Naive thymus-derived CD4-positive, alpha-beta T cell (primary cell): ENCODE data around the gene PRMT9. TPM values are rescaled to one million over a fixed set of nuclear protein-coding genes. Genes with fewer than 3 reads are reported as not detected.

ENCODE experiments used
- ATAC-seq: fragments of 150-1000 bp; cut with Tn5 transposase; 2 replicates; pipeline ENCODE4 v1.10.0; 2021; ENCODE audit warnings: mild to moderate bottlenecking, moderate library complexity
- CTCF ChIA-PET: fragments of 350-600 bp; sonication (Branson Sonifier 250); formaldehyde crosslinking; loops from one replicate; lab custom pipeline; 2021; ENCODE audit warnings: antibody characterized with exemption; lab: Charles Lee
- POLR2A ChIA-PET: fragments of 350-600 bp; sonication (Branson Sonifier 250); formaldehyde crosslinking; loops from one replicate; lab custom pipeline; 2021; ENCODE audit warnings: antibody characterized with exemption, inconsistent platforms; lab: Charles Lee
- DNase-seq, 9 donors: peaks; one replicate each; pipeline versions ENCODE4 v3.0.0 to v3.0.0-alpha.2; 2020 to 2022; ENCODE audit warnings: mixed read lengths in 1 of 9
- H3K27ac ChIP-seq: one replicate; pipeline ENCODE4 v1.7.0; 2013; ENCODE audit warnings: mild to moderate bottlenecking, low read depth, low read length, moderate library complexity
- H3K27me3 ChIP-seq, 2 donors: one replicate each; pipeline ENCODE4 v1.7.0; 2013; ENCODE audit warnings: low read length in 2 of 2, mild to moderate bottlenecking in 2 of 2, moderate library complexity in 2 of 2; ENCODE audit not compliant: control insufficient read depth in 2 of 2, insufficient read depth in 2 of 2
- H3K36me3 ChIP-seq, 3 experiments: 1 replicate in 2 of 3; 2 replicates in 1 of 3; pipeline ENCODE4 v1.7.0; 2013; ENCODE audit warnings: low read length in 3 of 3, mild to moderate bottlenecking in 3 of 3, moderate library complexity in 1 of 3; ENCODE audit not compliant: insufficient read depth in 3 of 3, control insufficient read depth in 2 of 3
- H3K4me1 ChIP-seq, 2 donors: one replicate each; pipeline ENCODE4 v1.7.0; 2013; ENCODE audit warnings: low read length in 2 of 2, mild to moderate bottlenecking in 2 of 2, moderate library complexity in 1 of 2; ENCODE audit not compliant: control insufficient read depth in 2 of 2, insufficient read depth in 2 of 2
- H3K4me3 ChIP-seq: 2 replicates; pipeline ENCODE4 v1.7.0; 2013; ENCODE audit warnings: mild to moderate bottlenecking, low read length
- H3K9me3 ChIP-seq, 3 experiments: 1 replicate in 2 of 3; 2 replicates in 1 of 3; pipeline ENCODE4 v1.7.0; 2013; ENCODE audit warnings: low read length in 3 of 3; ENCODE audit not compliant: control insufficient read depth in 2 of 3
- H3K27ac Mint-ChIP-seq, 9 donors: one replicate each; pipeline ENCODE4 v1.8.0; 2020 to 2022; ENCODE audit warnings: mixed read lengths in 9 of 9, mild to moderate bottlenecking in 8 of 9, moderate library complexity in 5 of 9, inconsistent platforms in 2 of 9
- H3K27me3 Mint-ChIP-seq, 5 donors: one replicate each; pipeline ENCODE4 v1.8.0; 2021 to 2022; ENCODE audit warnings: mixed read lengths in 5 of 5, mild to moderate bottlenecking in 1 of 5
- H3K36me3 Mint-ChIP-seq, 5 donors: one replicate each; pipeline ENCODE4 v1.8.0; 2020 to 2022; ENCODE audit warnings: mixed read lengths in 5 of 5, mild to moderate bottlenecking in 3 of 5, inconsistent platforms in 1 of 5
- H3K4me1 Mint-ChIP-seq, 7 donors: one replicate each; pipeline ENCODE4 v1.8.0; 2020 to 2022; ENCODE audit warnings: mixed read lengths in 7 of 7, mild to moderate bottlenecking in 3 of 7, inconsistent platforms in 1 of 7
- H3K4me3 Mint-ChIP-seq, 10 donors: one replicate each; pipeline ENCODE4 v1.8.0; 2020 to 2022; ENCODE audit warnings: mild to moderate bottlenecking in 10 of 10, mixed read lengths in 10 of 10, moderate library complexity in 6 of 10, inconsistent platforms in 2 of 10
- H3K9me3 Mint-ChIP-seq, 11 donors: one replicate each; pipeline ENCODE4 v1.8.0; 2020 to 2022; ENCODE audit warnings: mixed read lengths in 11 of 11, mild to moderate bottlenecking in 4 of 11, inconsistent platforms in 1 of 11, moderate library complexity in 1 of 11
- intact Hi-C, 2 donors: fragments of 100-400 bp; cut with micrococcal nuclease; formaldehyde crosslinking; loops; one replicate each; pipeline ENCODE4 v1.15.1; 2023
- polyA plus RNA-seq, 2 donors: library from polyadenylated mRNA; unstranded; fragments of 300-500 nt; fragmentation: Illumina TruSeq; gene quantifications; one replicate each; pipeline ENCODE4 v1.2.3, GENCODE V29; 2021
- total RNA-seq, 6 experiments: library from RNA in 5 of 6; stranded (reverse) in 5 of 6; gene quantifications; 1 replicate in 5 of 6; 2 replicates in 1 of 6; pipeline ENCODE4 v1.2.3 and lab custom pipeline; 2021 to 2026

PRMT9 gene
- total and polyA plus RNA-seq, 7 experiments from 2014 or later, result 4.7 to 15.9 (median 10.1) TPM

DNA sequence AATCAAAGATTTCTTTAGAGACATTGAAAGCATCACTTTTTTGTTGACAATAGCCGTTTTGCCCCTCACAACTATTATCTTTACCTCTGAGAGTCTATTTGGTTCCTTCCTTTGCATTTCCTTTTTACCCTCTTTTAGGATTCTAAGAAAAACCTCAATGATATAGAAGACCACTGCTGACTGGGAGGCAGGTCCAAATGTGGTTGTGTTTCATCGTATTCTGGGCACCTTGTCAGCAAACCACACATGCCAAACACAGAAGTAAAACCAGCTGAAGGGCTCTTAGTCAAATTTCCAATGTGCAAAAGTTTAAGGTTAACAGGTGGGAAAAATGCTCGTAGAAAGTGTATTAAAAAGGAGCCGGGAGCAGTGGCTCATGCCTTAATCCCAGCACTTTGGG is 5.1 kb upstream of the PRMT9 start:
- Mint-ChIP-seq H3K27ac (peak overlapping the region in 1 of 9 donors; percentile 80), H3K9me3 (peaks cover 0 to 2% (median 0%) of the 10 kb centered on the region in 11 donors), H3K27me3 (peaks cover 13 to 35% (median 24%) of the 10 kb centered on the region in 5 donors), H3K36me3 (peaks cover 0 to 2% (median 0%) of the 10 kb centered on the region in 5 donors), H3K4me3 (peak overlapping the region in 1 of 10 donors; percentile 70), H3K4me1 (peaks cover 0 to 12% (median 10%) of the 10 kb centered on the region in 7 donors)
- ChIA-PET POLR2A (no interaction called here), CTCF (no interaction called here)
- intact Hi-C loops, result no loop called here
- Histone ChIP-seq H3K27me3 (no peaks in the 10 kb centered on the region), H3K27ac (no peak overlapping the region), H3K36me3 (no peaks in the 10 kb centered on the region), H3K4me3 (no peak overlapping the region), H3K4me1 (peaks cover 4% of the 10 kb centered on the region in 2 donors), H3K9me3 (no peaks in the 10 kb centered on the region)
- DNase-seq, result no peak
- ATAC-seq, result no peak

DNA sequence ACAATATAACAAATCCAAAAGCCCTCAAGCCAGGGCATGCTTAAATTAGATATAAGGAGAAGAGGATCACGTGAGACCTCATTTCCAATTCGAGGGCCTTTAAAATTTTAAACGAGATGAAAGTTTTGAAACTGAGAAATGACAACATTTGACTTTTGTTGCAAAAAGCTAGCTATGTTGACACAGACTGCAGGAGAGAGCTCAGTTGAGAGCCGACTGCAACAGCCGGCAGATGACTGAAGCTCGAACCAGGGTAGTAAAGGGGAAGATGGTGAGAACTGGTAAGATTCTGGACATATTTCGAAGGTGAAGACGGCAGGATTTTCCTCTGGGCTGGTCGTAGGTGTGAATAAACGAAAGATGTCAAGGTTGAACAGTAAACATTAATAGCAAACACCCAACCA is 773 bp downstream of the PRMT9 start:
- intact Hi-C loops, result loop anchor here (5.0 kb wide), 3 partner anchors 46 to 1746 kb away; partner anchors contain the start of gene ZNF827 (in 1 of the 2)
- H3K4me3 Mint-ChIP-seq, result peak overlapping the region; percentile 89 to 100 (median 97)
- Histone ChIP-seq H3K27ac (peak overlapping the region; percentile 95), H3K4me3 (peak overlapping the region; percentile 97), H3K27me3 (no peaks in the 10 kb centered on the region), H3K9me3 (no peaks in the 10 kb centered on the region), H3K36me3 (peaks cover 0 to 15% (median 0%) of the 10 kb centered on the region in 3 experiments), H3K4me1 (peaks cover 4 to 16% of the 10 kb centered on the region in 2 donors)
- peaks cover 0 to 4% (median 0%) of the 10 kb centered on the region in 11 donors for H3K9me3 Mint-ChIP-seq
- ChIA-PET CTCF (interaction anchor here (2.3 kb wide), 1 partner anchor 184 kb away, joined by 7 read pairs; no protein-coding TSS in a partner anchor), POLR2A (interaction anchor here (1.8 to 3.0 kb wide), 3 partner anchors 12 to 759 kb away, joined by 9 to 39 read pairs (median 12); partner anchors contain the start of genes NR3C2 and TMEM184C)
- H3K27me3 Mint-ChIP-seq, result peaks cover 0 to 11% (median 0%) of the 10 kb centered on the region in 5 donors
- peaks cover 15 to 47% (median 38%) of the 10 kb centered on the region in 7 donors for H3K4me1 Mint-ChIP-seq
- DNase-seq (peak in 5 of 9 donors; percentile 15 to 38 (median 27)), ATAC-seq (no peak)
- peak overlapping the region; percentile 86 to 99 (median 97) for H3K27ac Mint-ChIP-seq
- peaks cover 0 to 13% (median 11%) of the 10 kb centered on the region in 5 donors for H3K36me3 Mint-ChIP-seq

DNA sequence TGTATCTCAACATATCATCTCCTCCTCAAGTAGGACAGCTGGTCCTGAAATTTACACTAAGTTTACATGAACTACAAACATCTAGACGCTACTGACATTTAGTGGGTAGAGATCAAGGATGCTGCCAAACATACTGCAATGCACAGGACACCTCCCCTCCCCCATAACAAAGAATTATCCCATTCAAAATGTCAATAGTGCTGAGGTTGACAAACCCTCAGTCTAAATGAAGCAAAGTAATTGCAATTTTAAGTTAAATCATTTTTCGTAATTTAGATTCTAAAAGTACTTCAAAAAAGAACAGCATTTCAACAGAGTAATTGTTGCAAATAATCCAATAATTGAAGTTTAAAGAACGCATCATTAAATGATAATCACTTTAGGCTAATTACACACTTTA is 1.2 kb downstream of the PRMT9 start:
- CTCF ChIA-PET, result no interaction called here
- H3K4me3 Mint-ChIP-seq, result peak overlapping the region; percentile 89 to 100 (median 97)
- DNase-seq (no peak), ATAC-seq (no peak)
- peaks cover 0 to 17% (median 13%) of the 10 kb centered on the region in 5 donors for H3K36me3 Mint-ChIP-seq
- no peaks in the 10 kb centered on the region for H3K9me3 ChIP-seq
- H3K36me3 ChIP-seq, result peaks cover 0 to 19% (median 0%) of the 10 kb centered on the region in 3 experiments
- H3K27ac Mint-ChIP-seq, result peak overlapping the region; percentile 86 to 99 (median 97)
- peaks cover 15 to 47% (median 39%) of the 10 kb centered on the region in 7 donors for H3K4me1 Mint-ChIP-seq
- H3K27me3 ChIP-seq, result no peaks in the 10 kb centered on the region
- H3K4me3 ChIP-seq, result peak overlapping the region; percentile 97
- peaks cover 4 to 16% of the 10 kb centered on the region in 2 donors for H3K4me1 ChIP-seq
- POLR2A ChIA-PET, result interaction anchor here (3.0 kb wide), 1 partner anchor 65 kb away, joined by 39 read pairs; the partner anchor contains the start of gene TMEM184C
- peak overlapping the region; percentile 95 for H3K27ac ChIP-seq
- intact Hi-C loops, result loop anchor here (5.0 kb wide), 3 partner anchors 45 to 1745 kb away; partner anchors contain the start of gene ZNF827 (in 1 of the 2)
- peaks cover 0 to 11% (median 0%) of the 10 kb centered on the region in 5 donors for H3K27me3 Mint-ChIP-seq
- peaks cover 0 to 4% (median 0%) of the 10 kb centered on the region in 11 donors for H3K9me3 Mint-ChIP-seq

DNA sequence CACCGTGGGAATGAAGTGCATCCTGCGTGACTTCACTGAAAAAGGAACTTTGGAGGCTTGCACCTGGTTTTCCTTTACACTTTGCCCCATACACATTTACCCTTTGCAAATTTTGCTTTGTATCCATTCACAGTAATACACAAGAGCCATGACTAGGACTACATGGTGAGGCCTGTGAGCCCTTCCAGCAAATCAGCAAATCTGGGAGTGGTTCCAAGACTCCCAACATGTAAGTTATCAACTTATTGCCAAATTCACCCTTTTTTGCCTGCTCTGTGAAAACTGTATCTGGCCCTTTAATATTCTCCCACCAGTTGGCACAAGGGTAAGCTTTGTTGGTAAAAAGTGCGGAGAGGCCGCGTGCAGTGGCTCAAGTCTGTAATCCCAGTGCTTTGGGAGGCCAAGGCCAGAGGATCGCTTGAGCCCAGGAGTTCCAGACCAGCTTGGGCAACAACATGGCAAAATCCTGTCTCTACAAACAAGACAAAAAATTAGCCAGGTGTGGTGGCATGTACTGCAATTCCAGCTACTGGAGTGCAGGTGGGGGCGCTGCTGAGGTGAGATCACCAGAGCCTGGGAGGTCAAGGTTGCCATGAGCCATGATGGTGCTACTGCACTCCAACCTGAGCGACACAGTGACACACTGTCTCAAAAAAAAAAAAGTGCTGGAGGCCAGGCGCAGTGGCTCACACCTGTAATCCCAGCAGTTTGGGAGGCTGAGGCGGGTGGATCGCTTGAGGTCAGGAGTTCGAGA is 5.0 kb downstream of the PRMT9 start:
- POLR2A ChIA-PET, result no interaction called here
- no peak overlapping the region for H3K4me3 ChIP-seq
- H3K4me1 ChIP-seq, result peaks cover 0 to 12% of the 10 kb centered on the region in 2 donors
- H3K27me3 ChIP-seq, result no peaks in the 10 kb centered on the region
- ATAC-seq (no peak), DNase-seq (no peak)
- CTCF ChIA-PET, result no interaction called here
- peaks cover 0 to 3% (median 0%) of the 10 kb centered on the region in 11 donors for H3K9me3 Mint-ChIP-seq
- peaks cover 0 to 19% (median 0%) of the 10 kb centered on the region in 3 experiments for H3K36me3 ChIP-seq
- no peaks in the 10 kb centered on the region for H3K9me3 ChIP-seq
- intact Hi-C loops, result no loop called here
- H3K27ac ChIP-seq, result no peak overlapping the region
- H3K4me3 Mint-ChIP-seq, result no peak overlapping the region
- H3K36me3 Mint-ChIP-seq, result peaks cover 0 to 21% (median 13%) of the 10 kb centered on the region in 5 donors
- H3K27ac Mint-ChIP-seq, result no peak overlapping the region
- no peaks in the 10 kb centered on the region for H3K27me3 Mint-ChIP-seq
- H3K4me1 Mint-ChIP-seq, result peaks cover 15 to 40% (median 28%) of the 10 kb centered on the region in 7 donors

DNA sequence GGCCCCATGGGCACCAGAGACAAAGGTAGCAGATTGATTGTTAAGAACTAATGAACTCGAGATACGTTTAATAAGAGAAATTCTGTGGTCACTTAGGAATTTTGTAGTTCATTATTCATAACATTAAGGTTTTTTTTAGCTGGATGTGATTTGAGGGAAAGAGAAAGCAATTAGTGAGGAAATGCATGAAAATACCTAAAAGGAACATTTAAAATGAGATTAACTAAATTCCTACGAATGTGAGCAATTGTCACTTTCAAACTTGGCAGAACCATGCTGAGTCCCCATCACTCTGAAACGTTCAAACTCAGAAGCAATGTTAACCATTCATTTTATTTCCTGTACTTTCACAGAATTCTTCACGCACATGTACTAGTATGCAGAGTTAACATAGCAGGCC is 5.9 kb downstream of the PRMT9 start:
- peaks cover 0 to 25% (median 10%) of the 10 kb centered on the region in 5 donors for H3K36me3 Mint-ChIP-seq
- H3K9me3 ChIP-seq, result no peaks in the 10 kb centered on the region
- no peak for DNase-seq
- H3K27ac Mint-ChIP-seq, result no peak overlapping the region
- H3K36me3 ChIP-seq, result peaks cover 0 to 20% (median 0%) of the 10 kb centered on the region in 3 experiments
- H3K4me3 ChIP-seq, result no peak overlapping the region
- peaks cover 12 to 36% (median 23%) of the 10 kb centered on the region in 7 donors for H3K4me1 Mint-ChIP-seq
- ChIA-PET CTCF (no interaction called here), POLR2A (interaction anchor here (0.6 kb wide), 1 partner anchor 1104 kb away, joined by 3 read pairs; no protein-coding TSS in a partner anchor)
- peaks cover 0 to 9% of the 10 kb centered on the region in 2 donors for H3K4me1 ChIP-seq
- no peak overlapping the region for H3K27ac ChIP-seq
- H3K9me3 Mint-ChIP-seq, result no peaks in the 10 kb centered on the region
- no peak overlapping the region for H3K4me3 Mint-ChIP-seq
- intact Hi-C loops, result no loop called here
- no peaks in the 10 kb centered on the region for H3K27me3 ChIP-seq
- no peak for ATAC-seq
- no peaks in the 10 kb centered on the region for H3K27me3 Mint-ChIP-seq

DNA sequence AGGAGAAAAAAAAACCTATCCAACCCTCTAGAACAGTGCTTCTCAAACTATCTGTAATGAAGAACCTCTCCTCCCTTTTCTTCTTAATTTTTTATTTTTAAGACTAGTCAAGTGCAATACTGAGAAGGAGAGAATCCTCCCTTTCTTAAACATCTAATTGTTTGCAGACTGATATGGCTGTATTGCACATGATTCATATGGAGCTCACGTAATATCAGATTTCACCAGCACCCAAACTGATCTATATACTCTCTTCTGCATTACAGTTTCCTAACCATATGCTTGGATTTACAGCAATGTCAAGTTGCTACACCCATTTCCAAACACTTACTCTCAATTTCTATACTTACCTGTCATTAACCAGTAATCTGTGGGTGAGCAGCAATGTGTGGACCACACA is 9.5 kb downstream of the PRMT9 start:
- POLR2A ChIA-PET, result no interaction called here

More for the DNA sequence above, 9.5 kb downstream of the PRMT9 start:
- intact Hi-C loops, result no loop called here
- Mint-ChIP-seq H3K36me3 (peaks cover 0 to 45% (median 22%) of the 10 kb centered on the region in 5 donors), H3K27me3 (no peaks in the 10 kb centered on the region), H3K27ac (no peak overlapping the region), H3K4me3 (no peak overlapping the region), H3K9me3 (peaks cover 0 to 2% (median 0%) of the 10 kb centered on the region in 11 donors), H3K4me1 (peaks cover 0 to 13% (median 0%) of the 10 kb centered on the region in 7 donors)
- no peaks in the 10 kb centered on the region for H3K27me3 ChIP-seq
- CTCF ChIA-PET, result no interaction called here
- no peaks in the 10 kb centered on the region for H3K9me3 ChIP-seq
- no peak overlapping the region for H3K27ac ChIP-seq
- H3K36me3 ChIP-seq, result peaks cover 0 to 24% (median 0%) of the 10 kb centered on the region in 3 experiments
- ATAC-seq (no peak), DNase-seq (no peak)
- H3K4me1 ChIP-seq, result no peaks in the 10 kb centered on the region
- H3K4me3 ChIP-seq, result no peak overlapping the region
